OCI-M2 (cell line): ENCODE measurements around the gene LNX1.
"Not testable (repeated sequence)": the region's sequence is repeated elsewhere in the genome, so short reads cannot be mapped to it uniquely, and the experiment has no call there.

Experiments
- DNase-seq: peaks from one replicate; lab custom pipeline; 2025; ENCODE audit not compliant: unreplicated experiment; lab: John Stamatoyannopoulos, UW

The LNX1 gene

GRCh38 chr4:53466576-53466975 lies 124.7 kb downstream of the LNX1 start:
- DNase-seq = not testable (repeated sequence)

GRCh38 chr4:53465891-53466290 lies 125.4 kb downstream of the LNX1 start:
- DNase-seq = no peak

- no peak for DNase-seq
Measured at GRCh38 chr4:53465281-53465680, 126.0 kb downstream of the LNX1 start.

- no peak for DNase-seq
Measured at GRCh38 chr4:53463340-53463739, 127.9 kb downstream of the LNX1 start.

GRCh38 chr4:53461244-53461643 lies 130.0 kb downstream of the LNX1 start:
- no peak for DNase-seq

- no peak for DNase-seq
Measured at GRCh38 chr4:53459548-53459947, 131.7 kb downstream of the LNX1 start.

GRCh38 chr4:53456178-53456577 lies 135.1 kb downstream of the LNX1 start:
- no peak for DNase-seq

GRCh38 chr4:53455766-53456165 lies 135.5 kb downstream of the LNX1 start:
- DNase-seq = no peak

GRCh38 chr4:53453385-53453784 lies 137.9 kb downstream of the LNX1 start:
- DNase-seq = no peak

GRCh38 chr4:53450773-53451172 lies 140.5 kb downstream of the LNX1 start:
- no peak for DNase-seq

- DNase-seq = no peak
Measured at GRCh38 chr4:53444954-53445353, 146.3 kb downstream of the LNX1 start.

GRCh38 chr4:53441564-53441963 lies 149.7 kb downstream of the LNX1 start:
- no peak for DNase-seq

- no peak for DNase-seq
Measured at GRCh38 chr4:53436251-53436650, 155.0 kb downstream of the LNX1 start.

- DNase-seq = no peak
Measured at GRCh38 chr4:53432528-53433424, 158.5 kb downstream of the LNX1 start.

- DNase-seq = no peak
Measured at GRCh38 chr4:53431052-53431451, 160.2 kb downstream of the LNX1 start.

- DNase-seq = no peak
Measured at GRCh38 chr4:53427366-53427765, 163.9 kb downstream of the LNX1 start.

- no peak for DNase-seq
Measured at GRCh38 chr4:53424280-53424679, 167.0 kb downstream of the LNX1 start.

- DNase-seq = no peak
Measured at GRCh38 chr4:53422367-53422766, 168.9 kb downstream of the LNX1 start.

GRCh38 chr4:53421791-53422190 lies 169.5 kb downstream of the LNX1 start:
- DNase-seq = no peak

- DNase-seq = no peak
Measured at GRCh38 chr4:53419208-53419607, 172.1 kb downstream of the LNX1 start.

- DNase-seq = not testable (repeated sequence)
Measured at GRCh38 chr4:53409479-53409878, 181.8 kb downstream of the LNX1 start.
